HepG2 (cell line): Measurements from ENCODE around the gene CDC40.

Experiments used
- FOXK1 ChIP-seq: sonication (generic); formaldehyde crosslinking; IDR thresholded peaks from 2 replicates; pipeline ENCODE4 v1.4.0; 2020; ENCODE audit warnings: low read depth, missing genetic modification reagents, borderline replicate concordance
- TF ChIP-seq, protein P1 (sequence below): sonication (generic); formaldehyde crosslinking; IDR thresholded peaks from 2 replicates; pipeline ENCODE4 v1.5.0; 2020; ENCODE audit warnings: mild to moderate bottlenecking, missing genetic modification reagents, moderate library complexity
- TF ChIP-seq, protein P2 (sequence below), 2 experiments: fragments of 450-650 bp in 1 of 2; sonication (generic) in 1 of 2; formaldehyde crosslinking; IDR thresholded peaks; 2 replicates each; pipeline versions ENCODE4 v1.5.0 to v1.8.0; 2020 to 2022; ENCODE audit warnings: mild to moderate bottlenecking in 1 of 2, missing genetic modification reagents in 1 of 2
- TF ChIP-seq, protein P3 (sequence below): sonication (generic); formaldehyde crosslinking; IDR thresholded peaks from 2 replicates; pipeline ENCODE4 v1.4.0; 2020; ENCODE audit warnings: missing genetic modification reagents

DNA sequence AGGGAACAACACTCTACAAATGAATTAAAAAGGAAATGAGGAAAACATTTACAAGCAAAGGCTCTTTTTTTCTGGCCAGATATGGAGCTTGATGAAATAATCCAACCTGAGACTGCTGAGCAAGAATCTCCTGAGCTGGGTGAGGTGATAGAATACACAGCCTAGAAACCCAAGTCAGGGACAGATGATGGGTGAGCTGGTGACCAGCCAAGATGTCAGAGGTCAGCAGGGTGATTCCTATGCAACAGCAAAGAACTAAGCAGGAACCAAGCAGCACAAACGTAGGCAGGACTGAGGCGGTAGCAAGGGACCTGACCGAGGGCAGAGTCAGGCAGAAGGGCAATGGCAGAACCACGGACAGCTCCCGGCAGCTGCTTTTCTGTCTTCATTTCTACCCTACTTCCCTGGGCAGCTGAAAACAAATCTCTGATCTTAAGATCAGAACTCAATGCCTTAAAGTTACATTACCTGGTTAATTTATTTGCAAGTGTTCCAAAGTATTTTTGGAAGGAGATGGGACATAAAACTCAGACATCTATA is 75.1 kb downstream of the CDC40 start:
- TF ChIP-seq FOXK1 (CRISPR knock-in tag), result no peak
- TF ChIP-seq, protein P1, sequence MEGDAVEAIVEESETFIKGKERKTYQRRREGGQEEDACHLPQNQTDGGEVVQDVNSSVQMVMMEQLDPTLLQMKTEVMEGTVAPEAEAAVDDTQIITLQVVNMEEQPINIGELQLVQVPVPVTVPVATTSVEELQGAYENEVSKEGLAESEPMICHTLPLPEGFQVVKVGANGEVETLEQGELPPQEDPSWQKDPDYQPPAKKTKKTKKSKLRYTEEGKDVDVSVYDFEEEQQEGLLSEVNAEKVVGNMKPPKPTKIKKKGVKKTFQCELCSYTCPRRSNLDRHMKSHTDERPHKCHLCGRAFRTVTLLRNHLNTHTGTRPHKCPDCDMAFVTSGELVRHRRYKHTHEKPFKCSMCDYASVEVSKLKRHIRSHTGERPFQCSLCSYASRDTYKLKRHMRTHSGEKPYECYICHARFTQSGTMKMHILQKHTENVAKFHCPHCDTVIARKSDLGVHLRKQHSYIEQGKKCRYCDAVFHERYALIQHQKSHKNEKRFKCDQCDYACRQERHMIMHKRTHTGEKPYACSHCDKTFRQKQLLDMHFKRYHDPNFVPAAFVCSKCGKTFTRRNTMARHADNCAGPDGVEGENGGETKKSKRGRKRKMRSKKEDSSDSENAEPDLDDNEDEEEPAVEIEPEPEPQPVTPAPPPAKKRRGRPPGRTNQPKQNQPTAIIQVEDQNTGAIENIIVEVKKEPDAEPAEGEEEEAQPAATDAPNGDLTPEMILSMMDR (CRISPR knock-in tag), result no peak
- TF ChIP-seq, protein P2, sequence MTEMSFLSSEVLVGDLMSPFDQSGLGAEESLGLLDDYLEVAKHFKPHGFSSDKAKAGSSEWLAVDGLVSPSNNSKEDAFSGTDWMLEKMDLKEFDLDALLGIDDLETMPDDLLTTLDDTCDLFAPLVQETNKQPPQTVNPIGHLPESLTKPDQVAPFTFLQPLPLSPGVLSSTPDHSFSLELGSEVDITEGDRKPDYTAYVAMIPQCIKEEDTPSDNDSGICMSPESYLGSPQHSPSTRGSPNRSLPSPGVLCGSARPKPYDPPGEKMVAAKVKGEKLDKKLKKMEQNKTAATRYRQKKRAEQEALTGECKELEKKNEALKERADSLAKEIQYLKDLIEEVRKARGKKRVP (CRISPR knock-in tag; IDR thresholded peaks at IDR 0.05), result no peak
- TF ChIP-seq, protein P3, sequence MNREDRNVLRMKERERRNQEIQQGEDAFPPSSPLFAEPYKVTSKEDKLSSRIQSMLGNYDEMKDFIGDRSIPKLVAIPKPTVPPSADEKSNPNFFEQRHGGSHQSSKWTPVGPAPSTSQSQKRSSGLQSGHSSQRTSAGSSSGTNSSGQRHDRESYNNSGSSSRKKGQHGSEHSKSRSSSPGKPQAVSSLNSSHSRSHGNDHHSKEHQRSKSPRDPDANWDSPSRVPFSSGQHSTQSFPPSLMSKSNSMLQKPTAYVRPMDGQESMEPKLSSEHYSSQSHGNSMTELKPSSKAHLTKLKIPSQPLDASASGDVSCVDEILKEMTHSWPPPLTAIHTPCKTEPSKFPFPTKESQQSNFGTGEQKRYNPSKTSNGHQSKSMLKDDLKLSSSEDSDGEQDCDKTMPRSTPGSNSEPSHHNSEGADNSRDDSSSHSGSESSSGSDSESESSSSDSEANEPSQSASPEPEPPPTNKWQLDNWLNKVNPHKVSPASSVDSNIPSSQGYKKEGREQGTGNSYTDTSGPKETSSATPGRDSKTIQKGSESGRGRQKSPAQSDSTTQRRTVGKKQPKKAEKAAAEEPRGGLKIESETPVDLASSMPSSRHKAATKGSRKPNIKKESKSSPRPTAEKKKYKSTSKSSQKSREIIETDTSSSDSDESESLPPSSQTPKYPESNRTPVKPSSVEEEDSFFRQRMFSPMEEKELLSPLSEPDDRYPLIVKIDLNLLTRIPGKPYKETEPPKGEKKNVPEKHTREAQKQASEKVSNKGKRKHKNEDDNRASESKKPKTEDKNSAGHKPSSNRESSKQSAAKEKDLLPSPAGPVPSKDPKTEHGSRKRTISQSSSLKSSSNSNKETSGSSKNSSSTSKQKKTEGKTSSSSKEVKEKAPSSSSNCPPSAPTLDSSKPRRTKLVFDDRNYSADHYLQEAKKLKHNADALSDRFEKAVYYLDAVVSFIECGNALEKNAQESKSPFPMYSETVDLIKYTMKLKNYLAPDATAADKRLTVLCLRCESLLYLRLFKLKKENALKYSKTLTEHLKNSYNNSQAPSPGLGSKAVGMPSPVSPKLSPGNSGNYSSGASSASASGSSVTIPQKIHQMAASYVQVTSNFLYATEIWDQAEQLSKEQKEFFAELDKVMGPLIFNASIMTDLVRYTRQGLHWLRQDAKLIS, result no peak
